HCT116 (cell line): ENCODE results near the gene AGER.

Source experiments
- EZH2 ChIP-seq: fragments of 200-600 bp; sonication (generic); IDR thresholded peaks from 2 replicates; pipeline ENCODE4 v1.6.1; 2017; ENCODE audit warnings: antibody characterized with exemption, mixed run types
- EZH2phosphoT487 ChIP-seq: fragments of 200-600 bp; IDR thresholded peaks from 2 replicates; pipeline ENCODE4 v1.6.1; 2018; ENCODE audit warnings: antibody characterized with exemption, borderline replicate concordance
- POLR2A ChIP-seq: IDR thresholded peaks from 2 replicates; pipeline ENCODE4 v1.7.0; 2011; ENCODE audit warnings: borderline replicate concordance; ENCODE audit not compliant: insufficient read depth, insufficient read length; ENCODE audit errors: extremely low read depth
- POLR2AphosphoS5 ChIP-seq: IDR thresholded peaks from 2 replicates; pipeline ENCODE4 v1.6.1; 2011; ENCODE audit warnings: mild to moderate bottlenecking, low read depth, low read length, moderate library complexity
- SP1 ChIP-seq: IDR thresholded peaks from 2 replicates; pipeline ENCODE4 v1.6.1; 2012; ENCODE audit warnings: low read depth
- ZNF274 ChIP-seq: fragments of 200-500 bp; sonication (Bioruptor generic); IDR thresholded peaks from 2 replicates; pipeline ENCODE4 v1.6.1; 2014; ENCODE audit warnings: mild to moderate bottlenecking, low read depth, low read length, inconsistent platforms
- TF ChIP-seq, protein P1 (sequence below): IDR thresholded peaks from 2 replicates; pipeline ENCODE4 v1.6.1; 2012; ENCODE audit warnings: low read depth
- TF ChIP-seq, protein P2 (sequence below), 3 experiments: fragments of 200-600 bp in 1 of 3; sonication (generic) in 1 of 3; IDR thresholded peaks in 2 of 3; conservative IDR thresholded peaks in 1 of 3; 2 replicates each; pipeline ENCODE4 v1.5.1; 2012 to 2017; ENCODE audit warnings: low read depth in 2 of 3, low read length in 2 of 3, antibody characterized with exemption in 1 of 3, borderline replicate concordance in 1 of 3, control low read depth in 1 of 3, mild to moderate bottlenecking in 1 of 3, mixed read lengths in 1 of 3, mixed run types in 1 of 3, moderate library complexity in 1 of 3; ENCODE audit not compliant: insufficient read depth in 1 of 3

DNA sequence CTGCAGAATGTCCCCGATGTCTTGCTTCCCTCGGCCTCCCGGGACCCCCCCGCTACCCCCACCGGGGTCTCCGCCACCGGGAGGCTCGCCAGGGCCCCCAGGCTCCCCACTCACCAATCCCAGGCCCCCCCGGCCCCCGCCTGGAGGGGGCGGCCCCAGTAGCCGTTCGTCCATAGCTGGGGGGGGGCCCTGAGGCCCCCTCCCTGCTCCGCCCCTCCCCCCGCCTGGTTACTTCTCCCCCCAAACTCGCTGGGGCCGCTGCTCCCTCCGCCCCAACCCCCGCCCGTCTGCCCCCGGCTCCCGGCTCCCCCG lies 5.6 kb upstream of the AGER start:
- TF ChIP-seq POLR2AphosphoS5 (no peak), EZH2phosphoT487 (no peak), POLR2A (no peak), EZH2 (no peak), SP1 (no peak), ZNF274 (no peak)
- TF ChIP-seq, protein P1, sequence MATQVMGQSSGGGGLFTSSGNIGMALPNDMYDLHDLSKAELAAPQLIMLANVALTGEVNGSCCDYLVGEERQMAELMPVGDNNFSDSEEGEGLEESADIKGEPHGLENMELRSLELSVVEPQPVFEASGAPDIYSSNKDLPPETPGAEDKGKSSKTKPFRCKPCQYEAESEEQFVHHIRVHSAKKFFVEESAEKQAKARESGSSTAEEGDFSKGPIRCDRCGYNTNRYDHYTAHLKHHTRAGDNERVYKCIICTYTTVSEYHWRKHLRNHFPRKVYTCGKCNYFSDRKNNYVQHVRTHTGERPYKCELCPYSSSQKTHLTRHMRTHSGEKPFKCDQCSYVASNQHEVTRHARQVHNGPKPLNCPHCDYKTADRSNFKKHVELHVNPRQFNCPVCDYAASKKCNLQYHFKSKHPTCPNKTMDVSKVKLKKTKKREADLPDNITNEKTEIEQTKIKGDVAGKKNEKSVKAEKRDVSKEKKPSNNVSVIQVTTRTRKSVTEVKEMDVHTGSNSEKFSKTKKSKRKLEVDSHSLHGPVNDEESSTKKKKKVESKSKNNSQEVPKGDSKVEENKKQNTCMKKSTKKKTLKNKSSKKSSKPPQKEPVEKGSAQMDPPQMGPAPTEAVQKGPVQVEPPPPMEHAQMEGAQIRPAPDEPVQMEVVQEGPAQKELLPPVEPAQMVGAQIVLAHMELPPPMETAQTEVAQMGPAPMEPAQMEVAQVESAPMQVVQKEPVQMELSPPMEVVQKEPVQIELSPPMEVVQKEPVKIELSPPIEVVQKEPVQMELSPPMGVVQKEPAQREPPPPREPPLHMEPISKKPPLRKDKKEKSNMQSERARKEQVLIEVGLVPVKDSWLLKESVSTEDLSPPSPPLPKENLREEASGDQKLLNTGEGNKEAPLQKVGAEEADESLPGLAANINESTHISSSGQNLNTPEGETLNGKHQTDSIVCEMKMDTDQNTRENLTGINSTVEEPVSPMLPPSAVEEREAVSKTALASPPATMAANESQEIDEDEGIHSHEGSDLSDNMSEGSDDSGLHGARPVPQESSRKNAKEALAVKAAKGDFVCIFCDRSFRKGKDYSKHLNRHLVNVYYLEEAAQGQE: no peak
- TF ChIP-seq, protein P2, sequence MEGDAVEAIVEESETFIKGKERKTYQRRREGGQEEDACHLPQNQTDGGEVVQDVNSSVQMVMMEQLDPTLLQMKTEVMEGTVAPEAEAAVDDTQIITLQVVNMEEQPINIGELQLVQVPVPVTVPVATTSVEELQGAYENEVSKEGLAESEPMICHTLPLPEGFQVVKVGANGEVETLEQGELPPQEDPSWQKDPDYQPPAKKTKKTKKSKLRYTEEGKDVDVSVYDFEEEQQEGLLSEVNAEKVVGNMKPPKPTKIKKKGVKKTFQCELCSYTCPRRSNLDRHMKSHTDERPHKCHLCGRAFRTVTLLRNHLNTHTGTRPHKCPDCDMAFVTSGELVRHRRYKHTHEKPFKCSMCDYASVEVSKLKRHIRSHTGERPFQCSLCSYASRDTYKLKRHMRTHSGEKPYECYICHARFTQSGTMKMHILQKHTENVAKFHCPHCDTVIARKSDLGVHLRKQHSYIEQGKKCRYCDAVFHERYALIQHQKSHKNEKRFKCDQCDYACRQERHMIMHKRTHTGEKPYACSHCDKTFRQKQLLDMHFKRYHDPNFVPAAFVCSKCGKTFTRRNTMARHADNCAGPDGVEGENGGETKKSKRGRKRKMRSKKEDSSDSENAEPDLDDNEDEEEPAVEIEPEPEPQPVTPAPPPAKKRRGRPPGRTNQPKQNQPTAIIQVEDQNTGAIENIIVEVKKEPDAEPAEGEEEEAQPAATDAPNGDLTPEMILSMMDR (IDR thresholded peaks at IDR 0.05 in 2 of 3, conservative IDR thresholded peaks at IDR 0.05 in 1 of 3; ENCODE audit: borderline replicate concordance in 1 of 3, insufficient read depth in 1 of 3, low read depth in 2 of 3, low read length in 2 of 3): no peak
